C4-2B (cell line): ENCODE measurements around the gene PPP1R14C.

Experiments
- ZFX ChIP-seq: fragments of 450-650 bp; IDR thresholded peaks from 2 replicates; pipeline ENCODE4 v1.6.1; 2017
- TF ChIP-seq, protein P1 (sequence below): fragments of 450-650 bp; conservative IDR thresholded peaks from 2 replicates; pipeline ENCODE4 v1.5.1; 2017; ENCODE audit warnings: mild to moderate bottlenecking

DNA sequence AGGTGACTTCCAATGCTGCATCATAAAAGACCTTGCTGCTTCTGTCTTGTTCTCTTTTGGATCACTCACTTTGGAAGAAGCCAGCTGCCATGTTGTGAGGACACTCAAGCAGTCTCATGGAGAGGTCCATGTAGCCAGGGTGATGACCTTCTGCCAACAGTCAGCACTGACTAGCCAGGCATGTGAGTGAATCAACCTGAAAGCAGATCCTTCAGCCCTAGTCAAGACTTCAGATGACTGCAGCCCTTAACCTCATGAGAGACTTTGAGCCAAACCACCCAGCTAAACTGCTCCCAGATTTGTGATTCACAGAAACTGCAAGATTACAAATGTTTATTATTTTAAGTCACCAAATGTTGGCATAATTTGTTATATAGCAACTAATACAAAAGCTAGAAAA lies 140.0 kb downstream of the PPP1R14C start:
- no peak for TF ChIP-seq ZFX
- TF ChIP-seq, protein P1, sequence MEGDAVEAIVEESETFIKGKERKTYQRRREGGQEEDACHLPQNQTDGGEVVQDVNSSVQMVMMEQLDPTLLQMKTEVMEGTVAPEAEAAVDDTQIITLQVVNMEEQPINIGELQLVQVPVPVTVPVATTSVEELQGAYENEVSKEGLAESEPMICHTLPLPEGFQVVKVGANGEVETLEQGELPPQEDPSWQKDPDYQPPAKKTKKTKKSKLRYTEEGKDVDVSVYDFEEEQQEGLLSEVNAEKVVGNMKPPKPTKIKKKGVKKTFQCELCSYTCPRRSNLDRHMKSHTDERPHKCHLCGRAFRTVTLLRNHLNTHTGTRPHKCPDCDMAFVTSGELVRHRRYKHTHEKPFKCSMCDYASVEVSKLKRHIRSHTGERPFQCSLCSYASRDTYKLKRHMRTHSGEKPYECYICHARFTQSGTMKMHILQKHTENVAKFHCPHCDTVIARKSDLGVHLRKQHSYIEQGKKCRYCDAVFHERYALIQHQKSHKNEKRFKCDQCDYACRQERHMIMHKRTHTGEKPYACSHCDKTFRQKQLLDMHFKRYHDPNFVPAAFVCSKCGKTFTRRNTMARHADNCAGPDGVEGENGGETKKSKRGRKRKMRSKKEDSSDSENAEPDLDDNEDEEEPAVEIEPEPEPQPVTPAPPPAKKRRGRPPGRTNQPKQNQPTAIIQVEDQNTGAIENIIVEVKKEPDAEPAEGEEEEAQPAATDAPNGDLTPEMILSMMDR = no peak
